GM19438 (cell line): ENCODE measurements around the gene ZMYM1.
"Not testable (repeated sequence)": the region's sequence is repeated elsewhere in the genome, so short reads cannot be mapped to it uniquely, and the experiment has no call there.

Source experiments
- ATAC-seq: cut with Tn5 transposase; IDR thresholded peaks from one replicate; pipeline ENCODE4 v1.9.1; 2021; ENCODE audit warnings: low read depth; ENCODE audit not compliant: unreplicated experiment

The ZMYM1 gene

DNA sequence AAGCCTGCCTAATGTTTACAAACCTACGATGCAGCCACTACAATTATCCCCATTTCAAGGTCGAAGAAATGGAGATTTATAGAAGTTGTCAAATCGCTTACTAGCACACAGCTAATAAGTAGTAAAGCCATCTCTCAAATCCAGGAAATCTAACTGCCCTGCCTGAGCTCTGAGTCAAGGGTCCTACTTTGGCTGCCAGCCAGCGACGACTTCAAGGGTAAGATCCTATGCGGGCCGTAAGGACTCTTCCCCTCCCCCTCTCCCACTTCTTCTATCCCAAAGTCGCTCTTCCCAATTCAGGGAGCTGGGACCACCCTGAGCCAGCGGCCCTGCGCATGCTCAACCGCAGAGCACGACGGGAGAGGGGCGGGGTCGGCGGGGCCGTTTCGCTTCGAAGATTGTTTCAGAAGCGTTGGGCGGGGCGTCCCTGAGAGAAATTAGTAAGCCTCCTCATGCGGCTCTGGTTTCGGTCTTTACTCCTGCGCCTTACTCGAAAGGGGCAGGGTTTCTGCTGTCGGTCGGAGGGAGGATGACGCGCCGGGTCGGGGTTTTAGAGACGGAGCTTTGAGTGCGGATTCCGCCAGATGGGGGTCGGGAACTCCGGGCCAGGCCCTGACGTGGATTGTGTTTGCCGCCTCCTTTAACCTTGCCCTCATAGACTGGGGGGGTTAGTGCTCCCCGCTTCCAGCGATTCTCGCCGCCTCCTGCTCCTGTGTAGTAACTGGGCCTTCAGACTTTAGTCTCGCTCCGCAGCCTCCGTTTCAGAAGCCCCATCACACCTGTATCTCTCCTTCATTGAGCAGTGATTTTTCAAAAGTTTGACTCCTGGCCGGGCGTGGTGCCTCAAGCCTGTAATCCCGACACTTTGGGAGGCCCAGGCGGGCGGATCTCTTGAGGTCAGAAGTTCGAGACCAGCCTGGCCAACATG, at the start of gene ZMYM1:
Gene ZMYM1 (plus strand): TSS at position 383 of the 928 bp plus-strand sequence. CDS start 14,603 bp downstream, outside the sequence.
- peak; percentile 95 for ATAC-seq

DNA sequence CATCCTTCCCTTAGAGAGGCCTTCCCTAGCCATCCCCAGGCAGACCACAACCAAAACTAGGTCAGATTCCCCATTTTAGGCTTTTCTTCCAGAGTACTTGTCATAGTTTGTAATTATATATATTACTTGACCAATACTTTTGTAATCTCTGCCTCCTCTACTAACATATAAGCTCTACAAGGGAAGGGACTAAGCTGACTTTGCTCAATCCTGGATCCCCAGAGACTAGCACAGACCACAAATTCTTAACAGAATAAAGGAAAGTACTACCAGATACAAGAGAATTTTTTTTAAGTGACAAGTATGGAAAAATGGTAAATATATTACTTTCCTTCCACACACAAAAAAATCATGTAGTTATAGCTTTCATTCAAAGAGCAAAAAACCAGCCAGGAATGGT, 49.4 kb upstream of the ZMYM1 start:
- no peak for ATAC-seq

- ATAC-seq, result no peak
These were observed 48.8 kb upstream of the ZMYM1 start for GRCh38 chr1:35030338-35030737.

GRCh38 chr1:35030756-35031446, 48.3 kb upstream of the ZMYM1 start:
- ATAC-seq, result no peak

DNA sequence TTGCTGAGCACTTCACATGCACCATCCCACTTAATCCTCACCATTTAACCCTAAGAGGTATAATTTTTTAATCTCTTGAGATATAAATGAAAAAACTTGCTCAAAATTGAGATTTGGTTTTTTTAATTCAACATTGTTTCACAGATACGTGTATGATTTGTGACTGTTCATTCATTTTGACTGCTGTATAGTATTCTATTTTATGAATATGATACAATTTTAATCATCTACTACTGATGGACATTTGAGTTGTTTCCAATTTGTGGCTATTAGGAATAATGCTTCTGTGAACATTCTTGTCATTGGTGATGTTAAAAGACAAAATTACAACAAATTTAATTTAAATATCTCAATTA, 46.8 kb upstream of the ZMYM1 start:
- no peak for ATAC-seq

GRCh38 chr1:35033346-35033745, 45.8 kb upstream of the ZMYM1 start:
- no peak for ATAC-seq

GRCh38 chr1:35036621-35037020, 42.6 kb upstream of the ZMYM1 start:
- ATAC-seq, result no peak

GRCh38 chr1:35037206-35037605, 42.0 kb upstream of the ZMYM1 start:
- no peak for ATAC-seq

DNA sequence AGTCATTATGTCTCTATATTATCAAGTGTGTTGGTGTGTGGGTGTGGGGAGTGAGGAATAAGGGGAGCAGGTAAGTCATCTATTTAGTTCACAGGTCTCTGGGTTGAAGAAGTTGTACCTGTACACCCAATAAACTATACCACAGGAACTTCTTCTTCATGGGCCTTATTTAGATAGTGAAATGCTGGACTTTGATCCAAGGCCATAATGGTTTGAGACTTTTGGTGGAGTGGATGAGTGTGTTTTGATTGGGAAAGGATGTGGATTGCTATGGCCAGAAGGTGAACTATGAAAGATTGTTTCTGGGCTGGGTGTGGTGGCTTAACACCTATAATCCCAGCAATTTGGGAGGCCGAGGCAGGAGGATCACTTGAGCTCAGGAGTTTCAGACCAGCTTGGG, 40.5 kb upstream of the ZMYM1 start:
- ATAC-seq, result no peak

DNA sequence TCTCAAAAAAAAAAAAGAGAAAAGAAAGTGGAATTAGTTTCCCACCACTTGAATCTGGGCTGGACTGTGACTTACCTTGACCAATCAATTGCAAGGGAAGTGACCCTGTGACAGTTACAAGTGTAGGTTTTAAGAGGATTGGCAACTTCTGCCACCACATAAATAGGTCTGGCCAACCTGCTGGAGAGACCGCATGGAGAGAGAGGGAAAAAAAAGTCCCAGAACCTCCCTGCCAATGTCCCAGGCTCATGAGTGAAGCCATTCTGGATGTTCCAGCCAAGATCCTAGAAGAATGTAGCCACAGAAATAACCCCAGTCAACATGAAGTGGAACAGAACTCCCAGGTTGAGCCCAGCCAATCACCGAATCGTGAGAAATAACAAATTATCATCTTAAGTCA, 35.7 kb upstream of the ZMYM1 start:
- ATAC-seq, result no peak

- ATAC-seq, result no peak
These were observed 34.8 kb upstream of the ZMYM1 start for GRCh38 chr1:35044431-35044830.

DNA sequence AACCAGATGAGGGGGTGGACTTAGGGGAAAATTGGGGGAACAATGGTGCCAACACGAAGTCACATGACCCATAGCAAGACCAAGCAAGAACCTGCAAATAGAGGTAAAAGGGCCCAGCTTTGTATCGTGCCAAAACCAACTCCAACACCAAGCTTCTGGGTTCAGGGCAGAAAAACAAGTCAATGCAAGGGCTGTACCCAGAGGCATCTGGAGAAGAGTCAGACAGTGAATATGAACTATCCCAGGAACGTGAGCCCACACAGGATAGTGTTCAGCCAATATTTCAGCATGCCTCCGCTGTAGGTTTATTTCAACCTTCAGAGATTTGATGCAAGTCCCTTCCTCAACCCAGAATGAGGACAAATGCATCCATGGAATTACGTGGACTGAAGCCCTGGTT, 32.5 kb upstream of the ZMYM1 start:
- no peak for ATAC-seq

GRCh38 chr1:35047188-35047858, 31.9 kb upstream of the ZMYM1 start:
- no peak for ATAC-seq

DNA sequence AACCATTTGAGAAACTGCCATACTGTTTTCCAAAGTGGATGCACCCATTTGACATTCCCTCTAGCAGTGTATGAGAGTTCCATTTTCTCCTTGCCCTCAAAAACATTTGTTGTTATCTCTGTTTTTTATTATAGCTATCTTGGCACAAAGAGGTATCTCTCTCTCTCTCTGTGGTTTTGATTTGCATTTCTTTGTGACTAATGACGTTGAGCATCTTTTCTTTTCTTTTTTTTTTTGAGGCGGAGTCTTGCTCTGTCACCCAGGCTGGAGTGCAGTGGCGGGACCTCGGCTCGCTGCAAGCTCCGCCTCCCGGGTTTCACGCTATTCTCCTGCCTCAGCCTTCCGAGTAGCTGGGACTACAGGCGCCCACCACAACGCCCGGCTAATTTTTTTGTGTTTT, 30.1 kb upstream of the ZMYM1 start:
- no peak for ATAC-seq

GRCh38 chr1:35053433-35053832, 25.8 kb upstream of the ZMYM1 start:
- no peak for ATAC-seq

- not testable (repeated sequence) for ATAC-seq
These were observed 24.9 kb upstream of the ZMYM1 start for GRCh38 chr1:35054282-35054681.

GRCh38 chr1:35058321-35058720, 20.9 kb upstream of the ZMYM1 start:
- ATAC-seq, result not testable (repeated sequence)

GRCh38 chr1:35058988-35059387, 20.2 kb upstream of the ZMYM1 start:
- ATAC-seq, result no peak

DNA sequence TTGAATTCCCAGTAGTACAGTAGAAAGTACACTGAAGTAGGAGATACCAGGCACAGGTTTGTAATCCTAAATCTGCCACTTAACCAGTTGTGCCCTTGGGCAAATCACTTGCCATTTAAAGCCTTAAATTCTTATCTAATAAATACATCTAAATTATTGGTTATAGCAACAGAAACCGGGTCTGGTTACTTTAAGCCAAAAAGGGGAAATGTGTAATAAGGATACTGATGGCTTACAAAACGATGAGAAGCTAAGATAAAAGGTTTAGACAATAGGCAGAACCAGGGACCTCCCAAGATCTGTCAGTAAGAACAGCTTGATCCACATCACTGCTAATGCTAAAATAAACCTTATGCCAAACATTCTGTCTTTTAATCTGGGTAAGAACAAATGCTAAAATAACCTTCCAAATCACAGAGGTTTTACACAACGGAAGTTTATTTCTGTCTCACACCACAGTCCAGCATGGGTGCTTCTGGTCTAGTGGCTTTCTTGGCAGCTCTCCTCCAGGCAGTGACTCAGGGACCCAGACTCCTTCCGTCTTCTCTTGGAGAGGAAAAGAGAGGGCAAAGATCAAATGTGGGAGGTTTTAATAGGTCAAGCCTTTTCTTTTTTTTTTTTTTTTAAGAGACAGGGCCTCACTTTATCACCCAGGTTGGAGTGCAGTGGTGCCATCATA, 16.5 kb upstream of the ZMYM1 start:
- no peak for ATAC-seq

- ATAC-seq, result no peak
These were observed 14.9 kb upstream of the ZMYM1 start for GRCh38 chr1:35064265-35064664.

GRCh38 chr1:35069746-35070145, 9.4 kb upstream of the ZMYM1 start:
- ATAC-seq, result no peak
